Aorta (tissue), 5 donors: ENCODE data around the gene ANAPC2. TPM values are rescaled to one million over a fixed set of nuclear protein-coding genes. Genes with fewer than 3 reads are reported as not detected.

Experiments used
- ATAC-seq: fragments of 200-7000 bp; cut with Tn5 transposase; one replicate; pipeline ENCODE4 v1.9.1; 2022; ENCODE audit warnings: moderate library complexity; ENCODE audit not compliant: low FRiP score
- DNase-seq, 2 donors: peaks; one replicate each; pipeline ENCODE4 v3.0.0-alpha.2; 2020
- H3K27ac ChIP-seq, 2 donors: one replicate each; pipeline ENCODE4 v1.5.1; 2013; ENCODE audit warnings: low read length in 2 of 2, mild to moderate bottlenecking in 2 of 2, moderate library complexity in 2 of 2, control low read depth in 1 of 2, inconsistent platforms in 1 of 2, low read depth in 1 of 2
- H3K27me3 ChIP-seq, 2 donors: one replicate each; pipeline ENCODE4 v1.6.1; 2013; ENCODE audit warnings: control low read depth in 1 of 2, low read length in 1 of 2, mild to moderate bottlenecking in 1 of 2, moderate library complexity in 1 of 2; ENCODE audit not compliant: insufficient read depth in 2 of 2, control insufficient read depth in 1 of 2
- H3K36me3 ChIP-seq, 2 donors: one replicate each; pipeline ENCODE4 v1.6.1; 2013; ENCODE audit warnings: control low read depth in 1 of 2, low read length in 1 of 2, mild to moderate bottlenecking in 1 of 2; ENCODE audit not compliant: insufficient read depth in 2 of 2, control insufficient read depth in 1 of 2
- H3K4me1 ChIP-seq, 2 donors: one replicate each; pipeline ENCODE4 v1.6.1; 2013; ENCODE audit warnings: low read length in 2 of 2, control low read depth in 1 of 2, mild to moderate bottlenecking in 1 of 2, moderate library complexity in 1 of 2; ENCODE audit not compliant: insufficient read depth in 2 of 2, control insufficient read depth in 1 of 2
- H3K4me3 ChIP-seq, 2 donors: one replicate each; pipeline ENCODE4 v1.5.1; 2013; ENCODE audit warnings: low read length in 2 of 2, control low read depth in 1 of 2, mild to moderate bottlenecking in 1 of 2
- H3K9me3 ChIP-seq: one replicate; pipeline ENCODE4 v1.6.1; 2013; ENCODE audit warnings: mild to moderate bottlenecking, low read length; ENCODE audit not compliant: control insufficient read depth
- WGBS, 2 donors: extraction: QIAGEN DNeasy Blood & Tissue Kit; methylation state at CpG; one replicate each; pipeline ENCODE4 v1.1.7; 2013; 5-methylcytosine and 5-hydroxymethylcytosine counted together
- intact Hi-C, 2 donors: fragments of 100-400 bp; cut with DNase I; formaldehyde crosslinking; loops; one replicate each; pipeline versions ENCODE4 v1.14.2 to v1.15.0; 2022
- polyA plus RNA-seq, 2 donors: library from polyadenylated mRNA; stranded (reverse); fragments of 200-250 nt; gene quantifications; one replicate each; pipeline ENCODE4 v1.2.3, GENCODE V29; 2013
- total RNA-seq, 2 donors: library from RNA; stranded (reverse); fragmentation: NEBNext Ultra II Directional; extraction: Animal tissue kit (Norgen Biotek cat#: 25700); gene quantifications; one replicate each; pipeline ENCODE4 v1.2.1, GENCODE V29; 2021
- donor health status: healthy with polysubstance abuse.
- donor health status: Bipolar disorder and iron deficiency.
- donor health status: DM: no; HTN: no; CAD: no.
- donor health status: DM: no; HTN: no; CAD: no.
- donor health status: DM: yes; HTN: yes; CAD: no.

The ANAPC2 gene
- total and polyA plus RNA-seq, 4 donors = 13.3 to 84.5 (median 46.4) TPM

GRCh38 chr9:137205126-137206069 is 17.0 kb upstream of the ANAPC2 start, which contains the start of the genes NDOR1 and TMEM203:
TSS of gene NDOR1 (plus strand) at chr9:137205700. CDS start at chr9:137205778, 78 bp downstream.
TSS of gene TMEM203 (minus strand) at chr9:137205648. CDS start at chr9:137205414, 234 bp downstream.
- WGBS, 2 donors = 0% methylated on average over 74 to 98 of the region's 98 CpGs
- intact Hi-C loops = no loop called here
- DNase-seq (peak; percentile 95 to 99), ATAC-seq (peak; percentile 81)
- Histone ChIP-seq H3K4me3 (peak within 1 kb of the TSS; percentile 62 to 69), H3K4me1 (peaks cover 0 to 1% of the 10 kb centered on the region in 2 donors), H3K27ac (peak within 1 kb of the TSS in 1 of 2 donors; percentile 35), H3K27me3 (no peaks in the 10 kb centered on the region), H3K9me3 (no peaks in the 10 kb centered on the region), H3K36me3 (no peaks in the 10 kb centered on the region)

GRCh38 chr9:137204731-137205125 is 16.4 kb upstream of the ANAPC2 start:
- no peak overlapping the region for H3K27ac ChIP-seq
- H3K4me3 ChIP-seq = peak overlapping the region; percentile 62 to 69
- no peaks in the 10 kb centered on the region for H3K36me3 ChIP-seq
- no peaks in the 10 kb centered on the region for H3K9me3 ChIP-seq
- DNase-seq = no peak
- intact Hi-C loops = no loop called here
- H3K4me1 ChIP-seq = peaks cover 1% of the 10 kb centered on the region in 2 donors
- 9 to 13% methylated on average over 21 of the region's 21 CpGs for WGBS, 2 donors
- ATAC-seq = no peak
- H3K27me3 ChIP-seq = no peaks in the 10 kb centered on the region

GRCh38 chr9:137202966-137203365 is 14.6 kb upstream of the ANAPC2 start:
- Histone ChIP-seq H3K4me1 (peaks cover 1 to 3% of the 10 kb centered on the region in 2 donors), H3K9me3 (no peaks in the 10 kb centered on the region), H3K36me3 (no peaks in the 10 kb centered on the region), H3K4me3 (no peak overlapping the region), H3K27me3 (no peaks in the 10 kb centered on the region), H3K27ac (no peak overlapping the region)
- ATAC-seq (no peak), DNase-seq (no peak)
- intact Hi-C loops = no loop called here
- WGBS, 2 donors = 34% methylated on average over 8 of the region's 8 CpGs

GRCh38 chr9:137201205-137201868 is 13.0 kb upstream of the ANAPC2 start:
- intact Hi-C loops = no loop called here
- DNase-seq (no peak), ATAC-seq (no peak)
- peak overlapping the region; percentile 15 to 52 for H3K4me3 ChIP-seq
- no peaks in the 10 kb centered on the region for H3K9me3 ChIP-seq
- 18 to 19% methylated on average over 23 of the region's 23 CpGs for WGBS, 2 donors
- H3K36me3 ChIP-seq = no peaks in the 10 kb centered on the region
- H3K27me3 ChIP-seq = no peaks in the 10 kb centered on the region
- peaks cover 1 to 3% of the 10 kb centered on the region in 2 donors for H3K4me1 ChIP-seq
- peak overlapping the region in 1 of 2 donors; percentile 35 for H3K27ac ChIP-seq

- WGBS, 2 donors = 0 to 1% methylated on average over 82 to 118 of the region's 118 CpGs
- H3K27ac ChIP-seq = peak within 1 kb of the TSS in 1 of 2 donors; percentile 35
- no peaks in the 10 kb centered on the region for H3K9me3 ChIP-seq
- peaks cover 1 to 3% of the 10 kb centered on the region in 2 donors for H3K4me1 ChIP-seq
- DNase-seq = peak; percentile 99 to 100
- no peaks in the 10 kb centered on the region for H3K36me3 ChIP-seq
- peak; percentile 99 for ATAC-seq
- peak within 1 kb of the TSS; percentile 69 to 74 for H3K4me3 ChIP-seq
- intact Hi-C loops = no loop called here
- H3K27me3 ChIP-seq = no peaks in the 10 kb centered on the region
Measured at GRCh38 chr9:137200311-137201204, 12.2 kb upstream of the ANAPC2 start, which contains the start of gene TPRN. TSS of gene TPRN (minus strand) at chr9:137200741. CDS start at chr9:137200711, 30 bp downstream.

- intact Hi-C loops = no loop called here
- Histone ChIP-seq H3K9me3 (no peaks in the 10 kb centered on the region), H3K27ac (no peak overlapping the region), H3K36me3 (no peaks in the 10 kb centered on the region), H3K27me3 (no peaks in the 10 kb centered on the region), H3K4me3 (peak overlapping the region; percentile 8 to 69), H3K4me1 (peaks cover 1 to 3% of the 10 kb centered on the region in 2 donors)
- no peak for DNase-seq
- WGBS, 2 donors = 5 to 6% methylated on average over 38 to 51 of the region's 51 CpGs
- no peak for ATAC-seq
Measured at GRCh38 chr9:137199411-137200121, 11.2 kb upstream of the ANAPC2 start.

GRCh38 chr9:137198902-137199283 is 10.5 kb upstream of the ANAPC2 start:
- intact Hi-C loops = no loop called here
- no peaks in the 10 kb centered on the region for H3K9me3 ChIP-seq
- H3K36me3 ChIP-seq = no peaks in the 10 kb centered on the region
- no peaks in the 10 kb centered on the region for H3K27me3 ChIP-seq
- H3K4me1 ChIP-seq = peaks cover 1 to 3% of the 10 kb centered on the region in 2 donors
- DNase-seq (no peak), ATAC-seq (no peak)
- H3K4me3 ChIP-seq = no peak overlapping the region
- no peak overlapping the region for H3K27ac ChIP-seq
- 70 to 77% methylated on average over 11 of the region's 11 CpGs for WGBS, 2 donors
